GM19324 (cell line): ENCODE measurements around the gene TRAK2.

Experiments
- ATAC-seq: cut with Tn5 transposase; IDR thresholded peaks from one replicate; pipeline ENCODE4 v1.9.1; 2021; ENCODE audit warnings: mild to moderate bottlenecking, moderate library complexity; ENCODE audit not compliant: unreplicated experiment, low FRiP score

The TRAK2 gene

DNA sequence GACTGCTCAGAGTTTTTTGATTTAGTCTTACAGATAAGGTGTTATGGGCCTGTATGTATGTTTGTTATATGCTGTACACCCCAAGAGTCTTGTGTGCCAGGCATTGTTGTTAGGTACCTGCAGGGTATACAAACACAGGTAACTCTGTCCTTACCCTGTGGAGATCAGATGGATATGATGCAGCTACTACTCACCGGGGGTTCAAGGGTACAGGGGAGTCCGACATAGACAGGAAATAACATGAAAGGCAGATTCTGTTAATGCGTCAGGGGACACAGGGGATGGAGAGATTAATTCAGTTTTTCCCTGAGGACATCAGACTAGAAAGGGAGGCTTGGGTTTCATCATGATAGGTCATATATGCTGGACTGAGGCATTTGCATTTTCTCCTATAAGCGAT lies 31.3 kb downstream of the TRAK2 start:
- no peak for ATAC-seq

DNA sequence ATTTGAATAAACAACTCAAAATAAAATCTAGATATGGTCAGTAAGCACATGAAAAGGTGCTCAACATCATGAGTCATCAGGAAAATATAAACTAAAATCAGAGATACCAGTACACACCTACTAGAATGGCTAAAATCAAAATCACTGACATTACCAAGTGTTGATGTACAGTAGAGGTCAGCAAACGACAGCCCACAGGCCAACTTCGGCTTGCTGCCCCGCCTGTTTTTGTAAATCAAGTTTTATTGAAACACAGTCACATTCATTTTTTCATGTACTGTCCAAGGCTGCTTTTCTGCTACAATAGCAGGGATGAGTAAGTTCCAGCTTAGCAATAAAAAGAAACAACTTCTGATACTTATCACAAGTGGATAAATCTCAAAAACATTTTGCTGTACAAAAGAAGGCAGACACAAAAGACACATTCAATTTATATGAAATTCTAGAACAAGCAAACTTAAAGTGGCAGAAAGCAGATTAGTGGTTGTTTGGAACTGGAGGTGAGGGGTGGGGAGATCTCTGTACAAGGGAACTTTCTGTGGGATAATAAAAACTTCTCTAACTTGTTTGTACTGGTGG lies 32.1 kb downstream of the TRAK2 start:
- ATAC-seq: no peak

DNA sequence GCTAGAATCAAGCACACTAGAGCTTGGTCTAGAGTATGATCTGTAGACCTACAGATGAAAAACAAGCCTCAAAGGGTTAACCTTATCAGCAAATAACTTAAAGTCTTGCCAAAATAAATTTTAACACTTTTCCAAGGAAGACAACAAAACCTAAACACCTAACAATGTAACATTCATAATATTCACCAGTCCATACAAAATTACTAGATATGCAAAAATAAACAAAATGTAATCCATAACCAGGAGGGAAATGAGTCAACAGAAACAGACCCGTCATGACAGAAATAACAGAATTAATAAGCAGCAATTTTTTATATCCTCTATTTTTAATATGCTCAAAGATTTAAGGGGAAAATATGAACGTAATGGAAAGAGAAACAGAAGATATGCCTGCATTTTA lies 36.1 kb downstream of the TRAK2 start:
- no peak for ATAC-seq

DNA sequence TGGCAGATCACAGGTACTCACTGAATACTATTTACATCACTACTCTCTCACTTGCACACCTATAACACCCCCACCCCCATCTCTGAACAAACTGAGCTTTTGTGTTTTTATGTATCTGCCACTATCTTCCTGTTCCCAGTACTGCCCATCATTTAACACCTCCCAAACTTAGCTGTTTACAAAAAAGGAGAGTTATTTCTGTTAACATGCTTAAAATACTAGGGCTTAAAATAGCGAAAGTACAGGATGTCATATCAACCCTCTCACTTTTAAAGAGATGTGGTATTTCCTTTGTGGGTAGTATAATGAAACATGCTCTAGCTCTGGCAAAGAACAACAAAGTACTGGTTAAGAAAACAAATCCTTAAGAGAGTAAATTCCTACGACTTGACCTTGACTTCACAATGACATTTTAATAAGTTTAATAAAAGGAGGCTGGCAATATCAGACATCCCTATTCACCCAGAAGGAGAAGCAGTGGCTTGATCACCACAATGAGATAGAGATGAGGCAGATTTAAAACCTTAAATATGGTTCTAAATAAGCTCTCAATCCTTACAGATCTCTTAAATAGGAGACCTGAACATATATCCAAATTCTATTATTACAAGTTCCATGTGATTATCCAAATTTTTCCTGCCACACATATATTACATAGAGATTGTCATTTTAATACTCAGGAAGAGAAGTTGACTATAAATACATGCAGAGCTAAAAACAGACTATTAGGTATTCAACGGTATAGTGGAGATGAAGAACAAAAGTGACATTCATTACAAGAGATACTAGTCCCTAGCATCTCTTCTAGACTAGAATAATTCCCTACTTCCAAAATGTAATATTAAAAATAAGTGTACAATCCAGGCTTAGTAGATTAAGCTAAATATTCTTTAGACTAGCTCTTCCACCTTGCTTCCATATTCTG lies 36.9 kb downstream of the TRAK2 start:
- ATAC-seq: peak; percentile 59

DNA sequence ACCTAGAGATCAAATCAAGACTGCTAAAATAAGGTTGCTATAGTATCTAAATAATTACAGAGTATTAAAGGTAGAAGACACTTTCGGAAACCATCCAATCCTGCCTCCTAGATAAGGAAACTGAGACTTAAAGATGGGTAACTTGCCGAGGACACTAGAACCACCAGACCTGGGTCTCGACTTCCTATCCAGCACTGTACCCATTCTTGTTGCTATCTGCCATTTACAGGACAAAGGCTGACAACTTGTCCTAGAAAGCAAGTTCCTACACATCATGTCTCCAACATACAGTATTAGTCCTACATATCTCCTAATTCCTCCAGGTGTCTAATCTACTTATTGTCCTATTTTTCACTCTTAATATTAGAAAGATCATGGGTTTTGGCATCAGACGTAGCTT lies 37.7 kb downstream of the TRAK2 start:
- no peak for ATAC-seq

DNA sequence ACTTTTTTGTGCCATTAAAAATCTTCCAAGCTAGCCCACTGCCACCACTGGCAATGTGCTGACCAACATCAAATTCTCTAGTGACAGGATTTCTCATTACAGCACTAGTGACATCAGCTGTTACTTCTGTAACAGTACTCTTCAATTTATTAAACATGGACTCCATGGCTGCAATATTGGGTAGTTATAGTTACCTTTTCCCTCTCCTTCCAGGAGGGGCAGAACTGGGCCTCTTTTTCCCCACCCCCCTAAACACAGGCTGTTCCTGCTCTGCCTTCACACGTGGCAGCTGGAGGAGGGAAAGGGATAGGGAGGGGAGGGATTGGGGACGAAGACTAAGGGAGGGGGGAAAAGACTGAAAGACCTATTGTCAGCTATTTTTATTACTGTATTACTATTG lies 38.1 kb downstream of the TRAK2 start:
- no peak for ATAC-seq

DNA sequence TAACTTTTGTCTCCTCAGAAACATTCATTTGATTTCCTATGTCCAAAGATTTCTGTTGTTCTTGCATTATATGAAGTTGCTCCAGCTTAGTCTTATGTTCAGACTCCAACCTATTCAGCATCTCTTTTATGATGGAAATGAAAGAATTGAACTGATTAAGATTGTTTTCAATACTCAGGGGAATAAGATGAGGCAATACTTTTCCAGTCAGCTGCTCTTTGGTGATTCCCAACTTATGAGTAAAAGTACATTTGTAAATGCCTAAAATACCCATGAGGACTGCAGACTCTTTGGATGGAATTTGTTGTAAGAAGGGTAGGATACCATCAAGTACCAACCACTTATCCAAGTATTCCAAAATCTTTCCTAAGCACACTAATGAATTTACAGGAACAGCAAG lies 39.8 kb downstream of the TRAK2 start:
- ATAC-seq: no peak

DNA sequence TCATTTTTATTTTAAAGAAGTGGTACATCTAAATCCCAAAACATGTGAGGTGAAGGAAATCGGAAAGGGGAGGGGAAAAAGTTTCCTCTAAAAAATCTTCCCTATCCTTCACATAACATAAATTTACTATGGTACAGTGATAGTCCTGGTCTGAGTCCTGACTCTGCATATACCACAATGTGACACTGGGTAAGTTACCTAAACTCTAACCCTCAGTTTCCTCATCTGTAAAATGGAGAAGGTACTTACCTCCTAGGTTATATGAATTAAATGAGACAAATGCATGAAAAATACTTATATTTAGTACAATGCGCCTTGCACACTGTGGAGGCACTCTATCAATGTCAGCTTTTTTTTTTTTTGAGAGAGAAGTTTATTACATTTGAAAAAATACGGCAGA lies 42.3 kb downstream of the TRAK2 start:
- ATAC-seq: no peak

DNA sequence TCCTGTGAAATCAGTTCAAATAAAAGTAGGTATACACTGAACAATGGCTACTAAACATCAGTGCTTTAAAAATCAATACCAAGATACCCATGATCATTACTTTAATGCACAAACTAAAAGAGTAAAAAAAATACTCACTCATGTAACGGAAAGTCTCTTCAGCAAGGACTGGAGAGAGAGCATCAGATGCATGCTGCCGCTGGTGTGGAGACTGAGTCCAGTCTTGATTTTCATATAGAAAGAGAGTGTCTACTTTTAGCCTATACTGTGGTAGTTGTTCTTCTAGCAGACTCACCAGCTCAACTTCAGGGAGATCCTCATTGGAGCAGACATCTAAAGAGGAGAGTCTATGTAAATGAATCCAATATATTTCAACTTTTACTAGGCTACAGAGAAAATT lies 44.0 kb downstream of the TRAK2 start:
- ATAC-seq: no peak

DNA sequence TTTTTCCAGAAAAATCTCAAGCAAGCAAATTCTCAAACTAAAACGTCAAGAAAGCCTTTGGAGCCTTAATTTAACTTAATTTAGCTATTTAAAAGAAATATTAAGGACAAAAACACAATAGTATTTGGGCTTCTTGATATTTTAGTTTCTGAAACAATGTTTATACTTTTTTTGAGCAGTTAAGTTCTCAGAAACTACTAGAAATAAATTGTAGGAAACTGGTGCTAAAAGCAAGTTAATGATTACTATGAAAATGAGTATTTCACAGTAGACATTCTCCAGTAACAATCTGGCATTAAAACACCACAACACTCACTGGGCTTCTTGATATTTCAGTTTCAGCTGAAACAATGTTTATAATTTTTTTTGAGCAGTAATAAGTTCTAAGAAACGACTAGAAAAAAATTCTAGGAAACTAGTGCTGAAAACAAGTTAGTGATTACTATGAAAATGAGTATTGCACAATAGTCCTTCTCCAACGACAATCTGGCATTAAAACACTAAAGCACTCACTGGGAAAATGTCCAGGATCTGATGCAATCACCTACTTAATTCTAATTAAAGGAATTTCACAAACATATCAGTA lies 45.1 kb downstream of the TRAK2 start:
- ATAC-seq: no peak

DNA sequence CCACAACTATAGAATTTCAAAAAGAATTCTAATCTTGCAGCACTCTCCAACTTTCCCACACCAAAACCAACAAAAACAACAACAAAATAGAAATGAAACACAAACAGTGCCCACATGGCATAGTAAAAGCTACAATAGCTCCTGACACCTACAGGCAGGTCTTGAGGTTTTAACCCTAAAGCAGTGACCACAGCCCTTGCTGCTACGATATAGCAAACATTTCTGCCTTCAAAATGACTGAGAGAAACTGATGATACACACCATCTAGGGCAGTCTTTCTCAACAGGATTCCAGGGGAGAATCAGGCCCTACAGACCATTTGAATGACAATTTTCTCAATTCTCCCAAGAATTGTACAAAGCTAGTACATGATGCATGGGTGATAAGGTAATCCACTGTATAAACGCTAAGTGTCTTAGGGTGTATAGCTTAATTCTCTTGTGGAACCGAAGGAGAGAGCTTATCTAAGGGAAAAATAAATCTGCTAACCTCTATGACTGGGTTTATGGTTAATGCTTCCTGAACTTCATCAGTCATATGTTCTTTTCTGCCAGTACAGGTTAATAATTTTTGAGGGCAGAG lies 46.5 kb downstream of the TRAK2 start:
- no peak for ATAC-seq

DNA sequence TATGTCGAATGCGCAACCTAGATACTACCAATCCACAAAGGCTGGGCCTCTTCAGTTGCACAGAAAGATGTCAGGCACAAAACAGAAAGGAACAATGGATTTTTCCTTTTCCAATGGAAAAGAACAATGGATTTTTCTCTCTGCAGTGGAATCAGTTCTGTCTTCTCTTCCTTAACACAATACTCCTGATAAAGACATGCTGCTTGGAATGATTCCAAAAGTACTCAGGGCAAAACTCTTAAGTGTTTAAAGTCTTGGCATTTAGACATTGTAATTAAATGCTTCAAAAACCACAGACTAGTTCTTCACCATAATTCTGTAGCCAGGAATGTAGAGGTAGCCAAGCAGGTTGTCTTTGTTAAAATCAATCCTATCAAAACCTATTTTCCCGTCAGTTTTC lies 47.4 kb downstream of the TRAK2 start:
- no peak for ATAC-seq

DNA sequence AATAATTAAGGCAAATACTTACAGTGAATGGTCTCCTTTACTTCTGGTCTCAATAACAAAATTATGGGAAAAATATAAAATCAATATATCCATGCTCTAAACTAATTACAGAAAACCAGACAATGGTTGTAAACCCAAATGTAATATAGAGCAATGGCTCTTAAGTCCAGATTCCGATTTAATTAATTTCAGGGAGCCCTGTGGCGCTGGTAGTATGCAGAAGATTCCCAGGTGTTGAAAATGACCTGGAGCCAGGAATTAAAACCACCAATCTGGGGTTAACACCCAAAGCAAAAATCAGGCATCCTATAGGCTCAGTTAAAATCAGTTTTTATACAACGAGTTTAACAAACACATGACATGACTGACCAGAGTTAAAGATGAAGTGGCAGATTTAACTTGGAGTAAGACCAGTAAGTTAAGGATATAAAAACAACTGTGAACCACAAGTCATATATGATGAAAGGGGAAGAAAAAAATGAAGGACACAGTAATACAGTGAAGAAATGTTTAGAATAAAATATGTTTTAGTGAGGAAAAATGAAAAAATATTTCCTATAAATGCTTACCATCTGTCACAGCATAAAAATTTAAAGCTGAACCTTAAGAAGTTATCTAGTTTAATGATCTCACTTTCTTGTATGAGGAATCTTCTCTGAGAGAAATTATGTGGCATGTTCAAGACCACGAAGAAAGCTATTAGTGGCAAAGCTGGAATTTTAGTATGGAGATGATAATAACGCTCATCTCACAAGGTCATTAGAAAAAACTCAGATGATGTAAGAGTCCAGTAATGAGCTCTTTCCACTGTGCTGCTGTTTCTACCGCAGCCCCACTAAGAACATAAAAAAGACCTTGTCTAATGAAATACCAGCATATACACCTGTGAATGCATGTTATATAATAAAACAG lies 48.4 kb downstream of the TRAK2 start:
- ATAC-seq: no peak

DNA sequence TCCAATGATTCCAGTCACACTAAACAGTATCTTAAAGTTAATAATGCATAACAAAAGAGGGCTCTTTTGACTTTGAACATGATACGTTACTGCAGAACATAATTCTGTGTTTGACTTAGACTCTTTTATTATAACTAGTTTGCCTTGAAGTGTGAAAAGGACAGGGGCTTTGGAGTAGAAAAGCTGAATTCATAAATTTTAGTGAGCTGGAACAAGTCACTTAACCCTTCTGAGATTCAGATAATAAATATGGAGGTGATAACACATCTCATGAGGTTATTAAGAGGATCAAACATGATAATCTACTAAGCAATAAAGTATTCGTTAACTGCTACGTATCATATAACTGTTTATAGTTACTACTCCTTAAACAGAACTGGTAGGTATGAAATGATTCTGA lies 49.4 kb downstream of the TRAK2 start:
- ATAC-seq: no peak

DNA sequence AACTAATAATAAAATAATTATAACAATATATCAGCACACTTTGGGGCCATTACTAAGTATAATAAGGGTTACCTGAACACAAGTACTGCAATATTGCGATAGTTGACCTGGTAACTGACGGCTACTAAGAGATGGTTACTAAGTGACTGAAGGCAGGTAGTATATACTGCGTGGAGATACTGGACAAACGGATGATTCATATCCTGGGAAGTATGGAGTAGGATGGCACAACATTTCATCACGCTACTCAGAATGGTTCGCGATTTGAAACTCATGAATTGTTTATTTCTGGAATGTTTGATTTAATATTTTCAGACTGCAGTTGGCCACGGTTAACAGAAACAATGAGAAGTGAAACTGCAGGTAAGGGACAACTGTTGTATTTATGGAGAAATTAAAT lies 54.7 kb downstream of the TRAK2 start:
- no peak for ATAC-seq

DNA sequence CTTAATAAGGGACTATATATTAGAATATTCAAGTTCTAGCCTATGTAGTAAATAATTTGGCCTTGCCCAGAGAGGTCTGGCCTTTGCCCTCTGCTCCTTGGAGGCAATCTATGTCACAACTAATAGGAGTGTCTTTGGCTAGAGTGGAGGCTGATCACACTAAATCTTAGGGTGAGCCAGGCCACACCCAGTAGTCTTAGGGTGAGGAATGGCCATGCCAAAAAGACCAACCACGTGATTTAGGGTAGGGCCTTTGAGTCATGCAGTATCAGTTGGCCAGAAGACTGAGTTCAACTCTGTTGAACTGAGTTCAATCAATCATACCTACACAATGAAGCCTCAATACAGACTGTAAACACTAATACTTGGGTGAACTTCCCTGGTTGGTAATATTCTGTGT lies 68.1 kb downstream of the TRAK2 start:
- no peak for ATAC-seq

DNA sequence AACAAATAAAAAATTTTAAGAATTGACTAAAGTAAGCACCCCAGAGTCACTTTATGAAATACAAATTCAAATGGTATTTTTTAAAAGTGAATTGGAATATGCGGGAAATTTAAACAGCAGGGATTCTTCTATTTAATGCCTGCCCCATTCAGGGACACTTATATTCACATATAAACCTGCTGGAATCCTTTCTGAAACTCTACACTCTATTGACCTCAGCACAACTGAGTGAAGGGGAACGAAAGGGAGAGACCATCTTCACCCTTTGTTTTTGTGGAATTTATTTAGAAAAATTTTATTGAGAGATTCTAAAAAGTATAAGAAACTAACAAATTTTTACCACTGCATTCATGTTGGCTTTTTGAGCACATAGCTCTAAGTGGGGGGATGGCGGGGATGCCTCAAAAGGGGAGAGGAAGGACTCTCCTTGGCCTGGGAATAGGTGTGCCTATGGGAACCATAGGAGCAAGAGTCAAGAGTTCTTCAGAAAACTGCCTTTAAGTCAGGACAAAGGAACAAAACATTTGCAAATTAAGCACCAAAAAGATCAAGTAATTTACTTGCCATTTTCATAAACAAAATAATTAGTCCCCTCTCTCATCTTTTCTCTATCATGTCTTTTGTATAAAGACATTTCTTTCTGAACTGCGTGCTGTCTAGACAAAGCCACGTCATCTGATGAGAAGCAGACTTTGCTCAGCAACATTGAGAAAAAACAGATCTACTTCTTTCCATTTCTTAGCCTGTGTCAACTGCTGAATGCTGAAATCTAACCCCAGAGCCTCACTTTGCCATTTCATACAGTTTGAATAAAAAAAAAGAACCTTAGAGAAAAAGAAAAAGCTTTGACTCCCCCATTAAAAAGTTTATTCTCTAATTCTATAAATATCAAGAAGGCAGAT lies 72.5 kb downstream of the TRAK2 start:
- ATAC-seq: no peak

DNA sequence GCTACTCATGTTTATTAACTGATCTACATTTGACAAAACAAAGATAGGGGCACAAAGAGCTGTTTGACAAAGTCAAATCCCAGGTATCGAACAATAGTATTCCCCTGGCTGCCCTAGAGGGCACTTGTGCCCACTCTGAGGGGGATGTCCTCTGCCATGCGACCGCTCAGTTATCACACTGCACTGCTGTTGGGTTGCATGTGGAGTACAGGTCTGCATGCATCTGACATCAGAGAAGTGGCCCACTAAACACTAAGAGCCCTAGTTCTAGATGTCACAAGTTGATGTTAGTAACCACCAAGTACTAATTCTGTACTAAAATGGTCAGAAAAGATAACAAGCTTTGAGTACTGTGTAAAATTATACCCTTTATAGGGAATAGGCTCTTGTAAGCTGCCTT lies 74.0 kb downstream of the TRAK2 start:
- ATAC-seq: no peak

DNA sequence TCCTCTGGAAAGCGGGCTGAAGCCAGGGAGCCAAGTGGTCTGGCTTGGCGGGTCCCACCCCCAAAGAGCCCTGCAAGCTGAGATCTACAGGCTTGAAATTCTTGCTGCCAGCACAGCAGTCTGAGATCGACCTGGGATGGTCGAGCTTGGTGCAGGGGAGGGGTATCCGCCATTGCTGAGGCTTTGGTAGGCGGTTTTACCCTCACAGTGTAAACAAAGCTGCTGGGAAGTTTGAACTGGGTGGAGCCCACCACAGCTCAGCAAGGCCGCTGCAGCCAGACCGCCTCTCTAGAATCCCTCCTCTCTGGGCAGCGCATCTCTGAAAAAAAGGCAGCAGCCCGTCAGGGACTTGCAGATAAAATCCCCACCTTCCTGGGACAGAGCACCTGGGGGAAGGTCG lies 81.5 kb downstream of the TRAK2 start:
- ATAC-seq: no peak
